Measurements from ENCODE around the gene GDF10.

The GDF10 gene

GRCh38 chr10:47296156-47296894 is 3.7 kb upstream of the GDF10 start:
- H3K27ac Mint-ChIP-seq: no peak overlapping the region
- H3K4me3 Mint-ChIP-seq: no peak overlapping the region
- peaks cover 46% of the 10 kb centered on the region for H3K27me3 Mint-ChIP-seq
- ATAC-seq: no peak
- H3K36me3 Mint-ChIP-seq: no peaks in the 10 kb centered on the region
- no peaks in the 10 kb centered on the region for H3K9me3 Mint-ChIP-seq
- peaks cover 7% of the 10 kb centered on the region for H3K4me1 Mint-ChIP-seq

- Mint-ChIP-seq H3K36me3 (no peaks in the 10 kb centered on the region), H3K9me3 (no peaks in the 10 kb centered on the region), H3K27me3 (peaks cover 50% of the 10 kb centered on the region), H3K4me3 (no peak overlapping the region), H3K4me1 (peaks cover 7% of the 10 kb centered on the region), H3K27ac (no peak overlapping the region)
- no peak for ATAC-seq
These were observed 3.1 kb upstream of the GDF10 start for GRCh38 chr10:47296941-47297340.

GRCh38 chr10:47297866-47298540 is 2.0 kb upstream of the GDF10 start:
- ATAC-seq: no peak
- H3K27ac Mint-ChIP-seq: no peak overlapping the region

DNA sequence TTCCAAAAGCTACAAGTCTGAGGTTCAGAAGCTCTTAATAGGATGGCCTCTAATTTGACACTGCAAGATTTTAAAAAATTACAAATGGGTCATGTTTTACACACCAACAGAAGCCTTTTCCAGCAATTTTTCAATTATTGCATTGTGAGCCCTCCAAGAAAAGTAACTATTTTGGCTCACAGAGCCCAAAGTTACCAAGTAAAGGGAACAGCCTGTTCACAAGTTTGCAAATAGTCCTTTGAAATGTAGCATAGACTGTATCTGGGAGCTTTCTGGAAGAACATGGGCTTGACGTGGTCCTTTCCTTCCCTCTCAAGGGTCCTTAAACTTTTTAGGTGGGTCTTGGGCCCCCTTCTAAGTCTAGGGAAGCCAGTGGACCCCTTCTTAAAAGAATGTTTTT is 1.3 kb upstream of the GDF10 start:
- H3K4me1 Mint-ChIP-seq: peaks cover 7% of the 10 kb centered on the region
- no peak overlapping the region for H3K27ac Mint-ChIP-seq
- no peaks in the 10 kb centered on the region for H3K9me3 Mint-ChIP-seq
- no peak overlapping the region for H3K4me3 Mint-ChIP-seq
- H3K36me3 Mint-ChIP-seq: no peaks in the 10 kb centered on the region
- ATAC-seq: no peak
- peaks cover 55% of the 10 kb centered on the region for H3K27me3 Mint-ChIP-seq

More at GRCh38 chr10:47297866-47298540, 2.0 kb upstream of the GDF10 start:
- Mint-ChIP-seq H3K4me1 (peaks cover 7% of the 10 kb centered on the region), H3K27me3 (peaks cover 52% of the 10 kb centered on the region), H3K4me3 (no peak overlapping the region), H3K9me3 (no peaks in the 10 kb centered on the region), H3K36me3 (no peaks in the 10 kb centered on the region)

DNA sequence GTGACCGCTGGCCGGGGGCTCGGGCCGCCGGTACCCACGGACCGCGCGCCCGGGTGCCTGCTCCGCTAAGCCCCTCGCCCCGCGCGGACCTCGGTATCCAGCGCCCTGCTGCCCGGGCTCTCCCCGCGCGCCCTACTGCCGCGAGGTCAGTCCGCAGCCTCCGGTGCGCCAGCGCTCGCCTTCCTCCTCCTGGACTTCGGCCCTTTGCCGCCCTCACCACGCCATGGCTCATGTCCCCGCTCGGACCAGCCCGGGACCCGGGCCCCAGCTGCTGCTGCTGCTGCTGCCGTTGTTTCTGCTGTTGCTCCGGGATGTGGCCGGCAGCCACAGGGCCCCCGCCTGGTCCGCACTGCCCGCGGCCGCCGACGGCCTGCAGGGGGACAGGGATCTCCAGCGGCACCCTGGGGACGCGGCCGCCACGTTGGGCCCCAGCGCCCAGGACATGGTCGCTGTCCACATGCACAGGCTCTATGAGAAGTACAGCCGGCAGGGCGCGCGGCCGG is 483 bp downstream of the GDF10 start:
- H3K4me1 Mint-ChIP-seq: peaks cover 7% of the 10 kb centered on the region
- H3K27ac Mint-ChIP-seq: no peak overlapping the region
- no peak for ATAC-seq

DNA sequence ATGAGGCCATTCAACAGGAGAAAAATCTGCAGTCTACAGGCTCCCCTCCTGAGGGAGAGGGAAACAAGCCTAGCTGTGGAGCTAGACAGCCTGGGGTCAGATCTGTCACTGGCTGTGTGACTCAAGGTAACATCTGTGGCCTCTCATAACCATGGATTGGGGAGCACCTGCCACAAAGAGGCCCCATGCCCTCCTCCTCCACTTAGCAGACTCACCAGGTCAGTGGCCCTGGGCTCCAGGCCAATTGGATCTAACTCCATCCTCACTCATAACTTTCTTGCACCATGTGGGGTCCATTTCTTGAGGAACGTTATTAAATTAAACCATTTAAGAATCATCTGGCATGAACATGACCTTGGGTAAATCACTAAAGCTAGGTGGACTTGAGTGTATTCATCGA is 1.8 kb downstream of the GDF10 start:
- no peak for ATAC-seq
- H3K4me3 Mint-ChIP-seq: no peak overlapping the region
- H3K9me3 Mint-ChIP-seq: no peaks in the 10 kb centered on the region
- no peaks in the 10 kb centered on the region for H3K36me3 Mint-ChIP-seq
- H3K4me1 Mint-ChIP-seq: peaks cover 12% of the 10 kb centered on the region
- H3K27ac Mint-ChIP-seq: no peak overlapping the region
- H3K27me3 Mint-ChIP-seq: peaks cover 23% of the 10 kb centered on the region

More for the DNA sequence above, 483 bp downstream of the GDF10 start:
- Mint-ChIP-seq H3K9me3 (no peaks in the 10 kb centered on the region), H3K4me3 (no peak overlapping the region), H3K36me3 (no peaks in the 10 kb centered on the region), H3K27me3 (peaks cover 37% of the 10 kb centered on the region)

DNA sequence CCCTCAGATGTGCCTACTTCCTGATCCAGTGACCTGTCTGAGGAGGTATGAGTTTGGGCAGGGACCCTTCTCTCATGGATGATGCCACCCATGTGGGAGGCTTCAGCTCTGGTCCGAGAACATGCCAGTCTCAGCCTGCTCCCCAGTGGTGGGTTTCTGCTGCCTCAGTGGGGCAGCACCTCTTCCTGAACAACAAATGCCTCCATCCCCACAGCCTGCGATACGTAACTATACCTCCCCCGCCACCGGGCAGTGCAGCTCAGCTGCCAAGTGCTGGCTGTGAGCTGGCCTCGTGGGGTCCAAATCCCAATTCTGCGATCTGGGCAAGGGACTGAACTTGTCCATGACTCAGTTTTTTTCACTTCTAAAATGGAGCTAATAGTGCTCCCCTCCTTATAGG is 3.1 kb downstream of the GDF10 start:
- Mint-ChIP-seq H3K27ac (no peak overlapping the region), H3K4me3 (no peak overlapping the region), H3K36me3 (no peaks in the 10 kb centered on the region), H3K9me3 (no peaks in the 10 kb centered on the region), H3K27me3 (peaks cover 21% of the 10 kb centered on the region), H3K4me1 (peaks cover 15% of the 10 kb centered on the region)
- ATAC-seq: no peak

DNA sequence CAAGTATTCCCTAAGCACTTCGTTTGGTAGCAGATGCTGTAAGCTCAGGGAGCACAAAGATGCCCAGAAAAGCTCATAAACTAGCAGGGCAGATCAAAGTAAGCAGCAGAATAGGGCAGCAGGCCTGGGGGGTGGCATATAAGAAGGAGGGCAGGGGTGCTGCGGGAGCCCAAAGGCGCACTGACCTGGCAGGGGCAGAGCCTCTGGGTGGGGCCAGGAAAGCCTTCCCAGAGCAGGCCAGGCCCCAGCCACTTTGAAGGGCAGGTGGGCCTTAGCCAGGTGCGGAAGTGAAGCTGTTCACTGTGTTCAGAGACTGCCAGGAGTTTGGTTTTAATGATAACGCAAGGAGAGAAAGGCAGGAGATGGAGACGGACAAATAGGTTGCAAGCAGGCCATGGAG is 3.9 kb downstream of the GDF10 start:
- peaks cover 15% of the 10 kb centered on the region for H3K4me1 Mint-ChIP-seq
- peaks cover 28% of the 10 kb centered on the region for H3K27me3 Mint-ChIP-seq
- no peak overlapping the region for H3K27ac Mint-ChIP-seq
- no peak overlapping the region for H3K4me3 Mint-ChIP-seq
- ATAC-seq: no peak
- H3K36me3 Mint-ChIP-seq: no peaks in the 10 kb centered on the region
- no peaks in the 10 kb centered on the region for H3K9me3 Mint-ChIP-seq

GRCh38 chr10:47305566-47305965 is 5.6 kb downstream of the GDF10 start:
- Mint-ChIP-seq H3K4me3 (no peak overlapping the region), H3K9me3 (no peaks in the 10 kb centered on the region), H3K4me1 (peaks cover 15% of the 10 kb centered on the region), H3K36me3 (no peaks in the 10 kb centered on the region), H3K27ac (no peak overlapping the region), H3K27me3 (peaks cover 27% of the 10 kb centered on the region)
- ATAC-seq: no peak

GRCh38 chr10:47306387-47307210 is 6.6 kb downstream of the GDF10 start:
- no peaks in the 10 kb centered on the region for H3K9me3 Mint-ChIP-seq
- no peak overlapping the region for H3K27ac Mint-ChIP-seq
- no peak overlapping the region for H3K4me3 Mint-ChIP-seq
- H3K27me3 Mint-ChIP-seq: peaks cover 17% of the 10 kb centered on the region
- H3K36me3 Mint-ChIP-seq: no peaks in the 10 kb centered on the region
- H3K4me1 Mint-ChIP-seq: peaks cover 9% of the 10 kb centered on the region
- no peak for ATAC-seq

DNA sequence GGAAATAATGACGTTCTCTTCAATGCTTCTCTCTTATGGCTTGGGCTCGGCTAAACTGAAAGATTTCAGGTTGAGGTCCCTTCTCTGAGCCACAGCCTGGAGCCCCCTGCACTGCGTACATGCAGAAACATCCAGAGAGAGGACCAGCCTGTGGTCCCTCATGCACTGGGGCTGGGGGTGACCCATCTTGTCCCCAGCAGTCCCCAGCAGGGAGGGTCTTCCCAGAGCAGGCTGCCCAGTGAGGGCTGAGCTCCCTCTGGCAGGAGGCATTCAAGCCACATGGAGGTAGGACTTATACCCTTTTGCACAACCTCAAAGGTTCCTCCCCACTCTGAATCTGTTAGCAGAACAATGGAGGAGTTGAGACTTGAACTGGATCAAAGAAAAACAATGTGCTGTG is 7.4 kb downstream of the GDF10 start:
- H3K4me1 Mint-ChIP-seq: peaks cover 15% of the 10 kb centered on the region
- no peak for ATAC-seq
- no peaks in the 10 kb centered on the region for H3K9me3 Mint-ChIP-seq
- no peak overlapping the region for H3K27ac Mint-ChIP-seq
- H3K36me3 Mint-ChIP-seq: no peaks in the 10 kb centered on the region
- H3K4me3 Mint-ChIP-seq: no peak overlapping the region
- H3K27me3 Mint-ChIP-seq: peaks cover 15% of the 10 kb centered on the region

DNA sequence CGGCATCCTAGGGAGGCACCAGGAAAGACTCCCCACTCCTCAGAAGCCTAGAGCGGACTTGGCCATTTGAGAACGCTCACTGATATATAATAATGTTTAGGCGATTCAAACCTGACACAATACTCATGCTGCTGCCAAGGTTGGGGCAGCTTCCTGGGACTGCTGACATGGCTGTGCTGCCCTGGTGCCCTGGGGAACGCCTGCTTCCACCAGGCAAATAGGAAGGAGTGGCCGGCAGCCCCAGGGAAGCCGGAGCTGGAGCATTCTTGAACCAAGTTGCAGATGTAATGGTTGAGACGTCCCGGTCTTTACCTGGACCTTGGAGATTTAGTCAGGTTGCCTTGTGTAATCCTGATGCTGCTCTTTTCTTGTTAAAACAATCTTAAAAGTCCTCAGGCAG is 8.8 kb downstream of the GDF10 start:
- no peak for ATAC-seq
- Mint-ChIP-seq H3K27ac (no peak overlapping the region), H3K4me1 (peaks cover 15% of the 10 kb centered on the region), H3K4me3 (no peak overlapping the region), H3K27me3 (peaks cover 8% of the 10 kb centered on the region), H3K9me3 (no peaks in the 10 kb centered on the region), H3K36me3 (no peaks in the 10 kb centered on the region)

GRCh38 chr10:47309408-47310089 is 9.6 kb downstream of the GDF10 start:
- Mint-ChIP-seq H3K27me3 (peaks cover 8% of the 10 kb centered on the region), H3K27ac (no peak overlapping the region), H3K4me1 (peaks cover 15% of the 10 kb centered on the region), H3K36me3 (no peaks in the 10 kb centered on the region), H3K4me3 (no peak overlapping the region), H3K9me3 (no peaks in the 10 kb centered on the region)
- ATAC-seq: no peak

GRCh38 chr10:47310090-47310505 is 10.1 kb downstream of the GDF10 start:
- peaks cover 8% of the 10 kb centered on the region for H3K27me3 Mint-ChIP-seq
- no peaks in the 10 kb centered on the region for H3K36me3 Mint-ChIP-seq
- H3K4me3 Mint-ChIP-seq: no peak overlapping the region
- peaks cover 15% of the 10 kb centered on the region for H3K4me1 Mint-ChIP-seq
- no peaks in the 10 kb centered on the region for H3K9me3 Mint-ChIP-seq
- no peak overlapping the region for H3K27ac Mint-ChIP-seq
- no peak for ATAC-seq

Data from stimulated activated memory B cell treated with anti-CD40 and anti-IgM and Interleukin-4, amounts not matched to agents 10 μg/mL and 1 μg/mL and 100 μg/mL, for 72 hours (primary cell).